CD8-positive, alpha-beta memory T cell (primary cell): Measurements from ENCODE around the gene MAGI2. TPM values are rescaled to one million over a fixed set of nuclear protein-coding genes. Genes with fewer than 3 reads are reported as not detected.

Source experiments
- CTCF ChIA-PET: fragments of 350-600 bp; sonication (Branson Sonifier 250); formaldehyde crosslinking; loops from one replicate; lab custom pipeline; 2021; ENCODE audit warnings: antibody characterized with exemption; lab: Charles Lee
- POLR2A ChIA-PET: fragments of 350-600 bp; sonication (Branson Sonifier 250); formaldehyde crosslinking; loops from one replicate; lab custom pipeline; 2021; ENCODE audit warnings: antibody characterized with exemption; lab: Charles Lee
- DNase-seq, 5 donors: peaks; one replicate each; pipeline versions ENCODE4 v3.0.0 to v3.0.0-alpha.2; 2020 to 2022; ENCODE audit warnings: mixed read lengths in 1 of 5
- H3K27ac ChIP-seq: one replicate; pipeline ENCODE4 v1.7.0; 2013; ENCODE audit warnings: low read depth, mild to moderate bottlenecking, low read length, moderate library complexity
- H3K27me3 ChIP-seq: 2 replicates; pipeline ENCODE4 v1.7.0; 2013; ENCODE audit warnings: low read length, mild to moderate bottlenecking; ENCODE audit not compliant: insufficient read depth, poor library complexity, severe bottlenecking
- H3K36me3 ChIP-seq: 2 replicates; pipeline ENCODE4 v1.7.0; 2013; ENCODE audit warnings: mild to moderate bottlenecking, low read length, moderate library complexity; ENCODE audit not compliant: insufficient read depth
- H3K4me1 ChIP-seq: 2 replicates; pipeline ENCODE4 v1.7.0; 2013; ENCODE audit warnings: mild to moderate bottlenecking, low read length, moderate library complexity; ENCODE audit not compliant: insufficient read depth
- H3K4me3 ChIP-seq: 2 replicates; pipeline ENCODE4 v1.7.0; 2013; ENCODE audit warnings: mild to moderate bottlenecking, low read length
- H3K9me3 ChIP-seq: 2 replicates; pipeline ENCODE4 v1.7.0; 2013; ENCODE audit warnings: mild to moderate bottlenecking, low read length
- H3K27ac Mint-ChIP-seq, 8 donors: one replicate each; pipeline ENCODE4 v1.8.0; 2020 to 2021; ENCODE audit warnings: mixed read lengths in 8 of 8, mild to moderate bottlenecking in 6 of 8, inconsistent platforms in 3 of 8, moderate library complexity in 3 of 8
- H3K27me3 Mint-ChIP-seq, 2 donors: one replicate each; pipeline ENCODE4 v1.8.0; 2020 to 2021; ENCODE audit warnings: mixed read lengths in 2 of 2, mild to moderate bottlenecking in 1 of 2, moderate library complexity in 1 of 2
- H3K36me3 Mint-ChIP-seq, 3 donors: one replicate each; pipeline ENCODE4 v1.8.0; 2020 to 2021; ENCODE audit warnings: mixed read lengths in 3 of 3, inconsistent platforms in 1 of 3, mild to moderate bottlenecking in 1 of 3
- H3K4me1 Mint-ChIP-seq, 3 donors: one replicate each; pipeline ENCODE4 v1.8.0; 2020 to 2021; ENCODE audit warnings: mixed read lengths in 3 of 3, inconsistent platforms in 1 of 3, mild to moderate bottlenecking in 1 of 3
- H3K4me3 Mint-ChIP-seq, 7 donors: one replicate each; pipeline ENCODE4 v1.8.0; 2020 to 2021; ENCODE audit warnings: mixed read lengths in 7 of 7, mild to moderate bottlenecking in 6 of 7, moderate library complexity in 4 of 7, inconsistent platforms in 2 of 7
- H3K9me3 Mint-ChIP-seq, 5 donors: one replicate each; pipeline ENCODE4 v1.8.0; 2020 to 2022; ENCODE audit warnings: mixed read lengths in 5 of 5, mild to moderate bottlenecking in 3 of 5, moderate library complexity in 2 of 5, inconsistent platforms in 1 of 5
- polyA plus RNA-seq: library from polyadenylated mRNA; unstranded; fragments of 300-500 nt; fragmentation: Illumina TruSeq; gene quantifications from one replicate; pipeline ENCODE4 v1.2.3, GENCODE V29; 2021
- total RNA-seq, 2 experiments: library from RNA; stranded (reverse); gene quantifications; one replicate each; pipeline ENCODE4 v1.2.3, GENCODE V29; 2021

The MAGI2 gene
- total and polyA plus RNA-seq, 3 experiments from 2014 or later: 0.26 to 0.33 TPM; not detected in 1

DNA sequence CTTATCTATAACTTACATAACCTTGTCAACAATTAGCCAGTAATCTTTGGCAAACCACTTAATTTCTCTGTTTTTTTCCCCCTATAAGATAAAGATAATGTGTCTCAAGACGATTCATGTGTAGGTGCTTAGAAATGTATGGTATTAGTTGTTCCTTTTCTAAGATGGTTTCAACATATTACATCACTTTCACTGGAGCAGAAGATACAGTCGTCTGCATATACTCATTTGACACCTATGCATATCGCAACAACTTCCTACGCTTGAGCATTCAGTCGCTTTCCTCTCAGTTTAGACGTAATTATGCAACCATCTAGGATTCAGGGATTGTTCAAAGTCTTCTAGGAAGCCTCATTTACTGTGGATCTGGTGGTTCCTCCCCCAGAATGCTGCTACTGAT, 1258.2 kb downstream of the MAGI2 start:
- Histone ChIP-seq H3K27ac (no peak overlapping the region), H3K4me3 (no peak overlapping the region), H3K9me3 (no peaks in the 10 kb centered on the region), H3K27me3 (no peaks in the 10 kb centered on the region), H3K4me1 (no peaks in the 10 kb centered on the region), H3K36me3 (no peaks in the 10 kb centered on the region)
- Mint-ChIP-seq H3K4me3 (no peak overlapping the region), H3K36me3 (no peaks in the 10 kb centered on the region), H3K9me3 (peaks cover 0 to 2% (median 0%) of the 10 kb centered on the region in 5 donors), H3K27me3 (peaks cover 2 to 8% of the 10 kb centered on the region in 2 donors), H3K27ac (no peak overlapping the region), H3K4me1 (no peaks in the 10 kb centered on the region)
- POLR2A ChIA-PET: no interaction called here
- CTCF ChIA-PET: interaction anchor here (0.9 kb wide), 1 partner anchor 11 kb away, joined by 3 read pairs; no protein-coding TSS in a partner anchor
- DNase-seq: no peak

DNA sequence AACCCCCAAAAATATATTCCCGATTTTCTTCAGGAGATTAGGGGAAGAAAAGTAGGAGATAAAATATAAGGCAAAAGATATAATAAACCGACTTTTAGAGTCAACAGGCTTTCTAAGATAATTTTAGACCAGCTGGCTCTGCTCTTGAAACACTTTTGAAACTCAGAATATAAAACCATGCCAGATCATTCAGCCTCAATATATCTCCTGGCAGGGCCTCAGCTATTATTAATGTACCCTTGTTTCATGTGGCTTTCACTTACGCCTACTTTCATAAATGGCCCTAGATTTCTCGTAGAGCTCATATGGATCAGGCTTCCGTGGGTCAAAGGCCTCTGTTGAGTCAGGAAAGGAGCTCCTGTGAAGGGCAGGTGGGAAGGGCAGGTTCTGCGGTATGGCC, 1258.9 kb downstream of the MAGI2 start:
- no peaks in the 10 kb centered on the region for H3K9me3 ChIP-seq
- no peak overlapping the region for H3K4me3 Mint-ChIP-seq
- H3K9me3 Mint-ChIP-seq: peaks cover 0 to 2% (median 0%) of the 10 kb centered on the region in 5 donors
- H3K4me1 ChIP-seq: no peaks in the 10 kb centered on the region
- no peak overlapping the region for H3K27ac ChIP-seq
- H3K27me3 ChIP-seq: no peaks in the 10 kb centered on the region
- no peaks in the 10 kb centered on the region for H3K36me3 Mint-ChIP-seq
- no peak overlapping the region for H3K4me3 ChIP-seq
- H3K36me3 ChIP-seq: no peaks in the 10 kb centered on the region
- CTCF ChIA-PET: interaction anchor here (0.9 kb wide), 1 partner anchor 11 kb away, joined by 3 read pairs; no protein-coding TSS in a partner anchor
- no peak overlapping the region for H3K27ac Mint-ChIP-seq
- no peaks in the 10 kb centered on the region for H3K4me1 Mint-ChIP-seq
- DNase-seq: no peak
- peaks cover 2 to 8% of the 10 kb centered on the region in 2 donors for H3K27me3 Mint-ChIP-seq
- POLR2A ChIA-PET: no interaction called here

DNA sequence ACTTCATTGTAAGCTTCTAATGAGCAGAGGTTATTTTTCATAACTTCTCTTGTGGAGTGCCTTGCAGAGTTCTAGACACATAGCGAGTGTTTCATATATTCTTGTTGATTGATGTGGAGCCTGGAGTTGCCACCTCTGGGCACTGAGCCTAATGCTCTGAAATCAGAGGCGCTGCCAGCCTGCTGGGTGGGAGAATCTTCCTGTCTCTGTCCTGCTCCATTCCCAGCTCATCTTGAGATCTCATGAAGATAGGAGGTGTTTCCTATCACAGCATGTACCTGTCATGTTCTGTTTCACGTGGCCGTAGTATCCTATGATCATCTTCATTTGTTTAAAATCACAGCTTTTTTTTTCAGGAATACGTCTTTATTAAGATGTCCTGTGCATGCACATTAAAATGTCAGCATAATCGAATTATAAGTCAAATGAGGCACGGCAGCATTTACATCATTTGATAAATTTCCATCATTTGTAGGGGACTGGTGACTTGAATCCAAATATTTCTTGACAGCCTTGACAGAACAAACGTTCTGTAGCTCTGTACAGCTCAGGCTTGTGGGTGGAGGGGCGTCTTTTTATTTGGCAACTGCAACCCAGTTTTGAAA, 1261.9 kb downstream of the MAGI2 start:
- Histone ChIP-seq H3K4me3 (no peak overlapping the region), H3K27ac (no peak overlapping the region), H3K9me3 (no peaks in the 10 kb centered on the region), H3K36me3 (no peaks in the 10 kb centered on the region), H3K4me1 (no peaks in the 10 kb centered on the region), H3K27me3 (no peaks in the 10 kb centered on the region)
- H3K4me3 Mint-ChIP-seq: no peak overlapping the region
- H3K4me1 Mint-ChIP-seq: no peaks in the 10 kb centered on the region
- CTCF ChIA-PET: no interaction called here
- no peak for DNase-seq
- no peaks in the 10 kb centered on the region for H3K36me3 Mint-ChIP-seq
- no peak overlapping the region for H3K27ac Mint-ChIP-seq
- POLR2A ChIA-PET: no interaction called here
- peaks cover 0 to 2% (median 0%) of the 10 kb centered on the region in 5 donors for H3K9me3 Mint-ChIP-seq
- H3K27me3 Mint-ChIP-seq: peaks cover 0 to 4% of the 10 kb centered on the region in 2 donors

DNA sequence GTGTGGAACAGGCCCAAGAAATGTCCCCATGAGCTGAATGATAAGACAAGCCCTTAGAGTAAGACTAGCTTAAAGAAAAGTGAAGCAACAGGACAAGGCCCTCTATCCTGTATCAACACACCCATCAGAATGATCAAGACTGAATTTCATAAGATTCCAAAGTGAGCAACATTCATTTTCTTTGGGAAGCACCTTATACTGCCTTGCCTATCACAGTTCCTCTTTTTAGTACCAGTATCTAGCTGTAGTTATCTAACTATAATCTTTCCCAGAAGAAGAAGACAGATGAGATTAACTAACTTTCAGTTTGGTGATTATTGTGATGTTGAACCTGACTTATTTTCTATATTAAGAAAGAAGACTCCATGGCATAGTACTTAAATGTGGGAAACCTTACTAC, 1263.7 kb downstream of the MAGI2 start:
- ChIA-PET POLR2A (no interaction called here), CTCF (no interaction called here)
- Mint-ChIP-seq H3K9me3 (no peaks in the 10 kb centered on the region), H3K36me3 (no peaks in the 10 kb centered on the region), H3K27me3 (peaks cover 0 to 4% of the 10 kb centered on the region in 2 donors), H3K4me3 (no peak overlapping the region), H3K27ac (no peak overlapping the region), H3K4me1 (no peaks in the 10 kb centered on the region)
- Histone ChIP-seq H3K27ac (no peak overlapping the region), H3K9me3 (no peaks in the 10 kb centered on the region), H3K36me3 (no peaks in the 10 kb centered on the region), H3K27me3 (no peaks in the 10 kb centered on the region), H3K4me3 (no peak overlapping the region), H3K4me1 (no peaks in the 10 kb centered on the region)
- no peak for DNase-seq

DNA sequence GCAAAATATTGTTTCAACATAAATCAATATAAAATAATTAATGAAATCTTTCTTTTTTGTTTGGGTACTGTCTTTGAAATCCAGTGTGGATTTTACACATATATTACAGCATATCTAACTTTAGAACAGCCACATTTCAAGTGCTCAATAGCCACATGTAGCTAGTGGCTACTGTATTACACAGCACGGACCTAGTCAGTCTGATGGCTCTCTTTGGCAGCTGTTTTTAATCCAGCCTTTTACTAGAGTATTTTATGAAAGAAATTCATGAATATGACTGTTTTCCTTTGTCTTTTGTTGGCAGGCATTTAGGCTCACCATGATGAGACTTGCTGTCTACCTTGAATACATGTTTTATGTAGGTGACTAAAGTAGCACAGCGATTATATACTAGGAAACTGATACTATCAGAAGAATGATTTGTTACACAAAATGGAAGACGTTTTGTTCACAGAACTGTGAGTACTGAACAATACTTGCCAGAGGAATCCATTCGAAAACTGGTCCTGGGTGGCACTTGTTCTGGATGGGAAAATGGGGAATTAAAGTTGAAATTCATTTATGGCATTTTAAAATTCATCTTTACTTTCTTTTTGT, 1268.2 kb downstream of the MAGI2 start:
- H3K4me3 Mint-ChIP-seq: no peak overlapping the region
- Histone ChIP-seq H3K27me3 (no peaks in the 10 kb centered on the region), H3K9me3 (no peaks in the 10 kb centered on the region), H3K27ac (no peak overlapping the region), H3K4me1 (no peaks in the 10 kb centered on the region), H3K36me3 (no peaks in the 10 kb centered on the region), H3K4me3 (no peak overlapping the region)
- no peak overlapping the region for H3K27ac Mint-ChIP-seq
- peaks cover 0 to 14% of the 10 kb centered on the region in 2 donors for H3K27me3 Mint-ChIP-seq
- CTCF ChIA-PET: no interaction called here
- H3K36me3 Mint-ChIP-seq: no peaks in the 10 kb centered on the region
- no peak for DNase-seq
- no peaks in the 10 kb centered on the region for H3K4me1 Mint-ChIP-seq
- no peaks in the 10 kb centered on the region for H3K9me3 Mint-ChIP-seq
- POLR2A ChIA-PET: no interaction called here

DNA sequence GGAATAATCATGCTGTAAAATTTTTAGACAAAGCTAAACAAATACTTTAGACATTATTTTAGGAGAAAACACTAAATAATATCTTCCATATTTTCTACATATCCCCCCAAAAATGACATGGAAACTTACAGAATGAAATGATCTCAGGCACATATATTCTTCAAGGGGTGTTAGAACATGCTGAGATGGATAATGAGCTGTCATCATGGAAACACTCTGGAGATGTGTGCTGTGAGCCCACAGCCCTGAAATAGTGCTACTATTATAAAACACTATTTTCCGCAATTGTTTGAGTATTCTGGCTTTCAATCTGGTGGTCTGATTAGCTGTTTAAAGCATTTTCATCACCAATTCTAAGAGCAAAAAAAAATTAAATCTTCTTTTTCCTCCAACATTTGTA, 1269.2 kb downstream of the MAGI2 start:
- ChIA-PET POLR2A (no interaction called here), CTCF (interaction anchor here (1.6 kb wide), 1 partner anchor 10 kb away, joined by 3 read pairs; no protein-coding TSS in a partner anchor)
- Mint-ChIP-seq H3K27ac (no peak overlapping the region), H3K4me1 (no peaks in the 10 kb centered on the region), H3K36me3 (no peaks in the 10 kb centered on the region), H3K9me3 (no peaks in the 10 kb centered on the region), H3K4me3 (no peak overlapping the region), H3K27me3 (peaks cover 0 to 14% of the 10 kb centered on the region in 2 donors)
- Histone ChIP-seq H3K9me3 (no peaks in the 10 kb centered on the region), H3K36me3 (no peaks in the 10 kb centered on the region), H3K4me3 (no peak overlapping the region), H3K27ac (no peak overlapping the region), H3K27me3 (no peaks in the 10 kb centered on the region), H3K4me1 (no peaks in the 10 kb centered on the region)
- no peak for DNase-seq

DNA sequence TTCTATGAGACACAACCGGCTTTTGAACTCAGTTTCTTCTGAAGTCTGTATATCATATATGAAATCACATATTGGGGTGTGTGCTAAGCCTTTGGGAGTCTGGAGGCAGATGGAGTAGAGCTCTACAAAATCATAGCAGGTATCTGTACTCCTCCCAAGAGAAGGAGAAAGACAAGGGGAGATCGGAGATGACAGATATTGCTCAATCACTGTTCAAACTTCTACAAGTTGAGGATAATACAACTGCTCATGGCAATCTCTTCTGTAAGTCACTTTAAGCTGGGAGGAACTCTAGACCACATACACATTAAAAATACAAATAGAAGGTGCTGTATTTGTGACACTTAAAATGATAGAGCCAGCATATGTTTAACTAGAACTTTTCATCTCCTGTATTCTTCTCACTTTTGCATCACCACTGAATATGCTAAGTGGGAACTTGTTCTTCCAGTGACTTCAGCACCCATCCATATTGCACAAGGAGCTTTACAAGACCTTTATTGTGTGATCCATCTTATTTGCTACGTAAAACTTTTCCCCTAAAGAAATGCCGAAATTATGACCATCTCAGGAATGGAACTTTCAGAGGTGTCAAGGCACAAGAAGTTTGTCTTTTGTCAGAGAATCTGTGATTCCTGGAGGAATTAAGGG, 1273.5 kb downstream of the MAGI2 start:
- no peak overlapping the region for H3K4me3 Mint-ChIP-seq
- no peak overlapping the region for H3K27ac Mint-ChIP-seq
- H3K27me3 Mint-ChIP-seq: peaks cover 3 to 14% of the 10 kb centered on the region in 2 donors
- H3K36me3 ChIP-seq: no peaks in the 10 kb centered on the region
- POLR2A ChIA-PET: no interaction called here
- CTCF ChIA-PET: no interaction called here
- no peak overlapping the region for H3K4me3 ChIP-seq
- H3K4me1 ChIP-seq: no peaks in the 10 kb centered on the region
- no peak for DNase-seq
- no peaks in the 10 kb centered on the region for H3K9me3 Mint-ChIP-seq
- H3K9me3 ChIP-seq: no peaks in the 10 kb centered on the region
- H3K27ac ChIP-seq: no peak overlapping the region
- H3K36me3 Mint-ChIP-seq: no peaks in the 10 kb centered on the region
- H3K4me1 Mint-ChIP-seq: no peaks in the 10 kb centered on the region
- H3K27me3 ChIP-seq: no peaks in the 10 kb centered on the region

DNA sequence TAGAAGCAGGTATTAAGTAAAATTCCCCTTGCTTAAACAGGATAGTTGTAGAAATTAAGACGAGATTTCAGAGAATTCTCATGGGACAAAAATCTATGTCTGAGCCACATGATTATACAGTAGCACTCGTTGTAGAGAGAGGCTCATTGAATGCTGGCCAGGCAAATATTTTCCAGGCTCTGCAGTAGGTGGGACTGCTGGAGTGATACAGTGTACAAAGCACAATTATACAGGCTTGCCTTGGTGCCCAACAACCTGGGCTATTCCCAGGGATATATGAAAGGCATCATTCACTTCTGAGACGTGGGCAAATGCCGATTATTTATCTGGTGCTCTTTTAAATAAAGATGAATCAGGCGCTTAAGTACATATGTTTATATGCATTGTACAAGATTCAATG, 1274.3 kb downstream of the MAGI2 start:
- peaks cover 3 to 12% of the 10 kb centered on the region in 2 donors for H3K27me3 Mint-ChIP-seq
- no peak overlapping the region for H3K27ac Mint-ChIP-seq
- Histone ChIP-seq H3K27ac (no peak overlapping the region), H3K9me3 (no peaks in the 10 kb centered on the region), H3K36me3 (no peaks in the 10 kb centered on the region), H3K4me1 (no peaks in the 10 kb centered on the region), H3K4me3 (no peak overlapping the region), H3K27me3 (no peaks in the 10 kb centered on the region)
- ChIA-PET CTCF (no interaction called here), POLR2A (no interaction called here)
- H3K36me3 Mint-ChIP-seq: no peaks in the 10 kb centered on the region
- no peaks in the 10 kb centered on the region for H3K4me1 Mint-ChIP-seq
- no peak overlapping the region for H3K4me3 Mint-ChIP-seq
- no peak for DNase-seq
- no peaks in the 10 kb centered on the region for H3K9me3 Mint-ChIP-seq
